RWPE2 (cell line): ENCODE measurements around the gene GAL3ST3.
"Not testable (repeated sequence)": the region's sequence is repeated elsewhere in the genome, so short reads cannot be mapped to it uniquely, and the experiment has no call there.

Source experiments
- ATAC-seq: fragments of 200-7000 bp; cut with Tn5 transposase; 3 replicates; pipeline ENCODE4 v1.9.1; 2021; ENCODE audit warnings: low read depth
- DNase-seq: peaks from one replicate; pipeline ENCODE4 v3.0.0-alpha.2; 2020; ENCODE audit warnings: low spot score
- H3K27ac ChIP-seq: fragments of 450-650 bp; 2 replicates; pipeline ENCODE4 v1.5.1; 2017; ENCODE audit warnings: mild to moderate bottlenecking; ENCODE audit not compliant: poor library complexity, severe bottlenecking
- H3K27me3 ChIP-seq: fragments of 250-450 bp; sonication (Bioruptor Pico); 2 replicates; pipeline ENCODE4 v1.5.1; 2021; ENCODE audit warnings: mild to moderate bottlenecking, moderate library complexity; ENCODE audit not compliant: insufficient read depth, poor library complexity, severe bottlenecking
- H3K36me3 ChIP-seq: fragments of 250-450 bp; sonication (Bioruptor Pico); 2 replicates; pipeline ENCODE4 v1.5.1; 2020; ENCODE audit warnings: low read depth, mild to moderate bottlenecking, moderate library complexity
- H3K4me1 ChIP-seq: fragments of 250-450 bp; sonication (Bioruptor Pico); 2 replicates; pipeline ENCODE4 v1.5.1; 2021; ENCODE audit warnings: mild to moderate bottlenecking, moderate library complexity; ENCODE audit not compliant: insufficient read depth, poor library complexity, severe bottlenecking
- H3K4me3 ChIP-seq: fragments of 250-450 bp; sonication (Bioruptor Pico); 2 replicates; pipeline ENCODE4 v1.5.1; 2021; ENCODE audit warnings: mild to moderate bottlenecking, moderate library complexity; ENCODE audit not compliant: severe bottlenecking
- H3K9me3 ChIP-seq: fragments of 250-450 bp; sonication (Bioruptor Pico); 2 replicates; pipeline ENCODE4 v1.5.1; 2021; ENCODE audit warnings: mild to moderate bottlenecking, moderate library complexity; ENCODE audit not compliant: severe bottlenecking
- TF ChIP-seq, protein P1 (sequence below): fragments of 450-650 bp; IDR thresholded peaks from one replicate; pipeline ENCODE4 v1.5.1; 2017; ENCODE audit warnings: mild to moderate bottlenecking, moderate library complexity; ENCODE audit not compliant: poor library complexity, severe bottlenecking

Gene GAL3ST3, protein sequence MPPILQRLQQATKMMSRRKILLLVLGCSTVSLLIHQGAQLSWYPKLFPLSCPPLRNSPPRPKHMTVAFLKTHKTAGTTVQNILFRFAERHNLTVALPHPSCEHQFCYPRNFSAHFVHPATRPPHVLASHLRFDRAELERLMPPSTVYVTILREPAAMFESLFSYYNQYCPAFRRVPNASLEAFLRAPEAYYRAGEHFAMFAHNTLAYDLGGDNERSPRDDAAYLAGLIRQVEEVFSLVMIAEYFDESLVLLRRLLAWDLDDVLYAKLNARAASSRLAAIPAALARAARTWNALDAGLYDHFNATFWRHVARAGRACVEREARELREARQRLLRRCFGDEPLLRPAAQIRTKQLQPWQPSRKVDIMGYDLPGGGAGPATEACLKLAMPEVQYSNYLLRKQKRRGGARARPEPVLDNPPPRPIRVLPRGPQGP

DNA sequence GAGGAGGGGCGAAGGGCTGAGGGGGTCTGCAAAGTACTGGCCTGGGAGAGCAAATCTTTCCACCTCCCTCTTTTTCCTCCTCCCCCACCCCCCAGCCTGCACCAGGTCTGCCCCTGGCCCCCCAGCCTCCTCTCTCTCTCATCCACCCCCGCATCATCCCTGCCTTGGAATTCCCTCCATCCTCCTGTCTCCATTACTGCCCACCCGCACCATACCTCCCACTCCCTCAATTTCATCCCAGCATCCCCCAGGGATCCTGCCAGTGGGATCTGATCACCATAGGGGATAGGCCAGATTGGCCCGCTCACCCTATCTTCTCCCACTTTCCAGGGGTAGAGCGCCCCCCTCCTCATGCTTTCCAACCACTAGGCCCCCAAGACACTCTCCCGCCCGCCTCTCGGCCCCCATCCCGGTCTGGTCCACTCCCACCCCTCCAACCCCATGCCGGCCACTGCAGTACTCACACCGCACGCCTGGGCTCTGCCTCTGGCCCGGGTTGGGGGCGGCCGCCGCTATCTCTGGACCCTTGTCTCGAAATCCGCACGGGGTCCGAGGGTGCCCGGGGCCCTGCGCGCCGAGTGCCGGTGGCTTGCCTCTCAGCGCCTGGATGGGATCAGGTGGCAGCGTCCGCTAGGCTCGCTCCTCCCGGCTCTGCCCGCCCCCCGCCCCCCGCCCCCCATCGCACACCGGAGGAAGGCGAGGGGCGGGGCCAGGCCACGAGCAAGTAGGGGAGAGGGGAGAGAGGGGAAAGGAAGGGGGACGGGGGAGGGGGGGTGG lies at the start of gene GAL3ST3:
GAL3ST3 (minus strand) TSS at position 615 of the 777 bp plus-strand sequence. CDS start 3,746 bp downstream, outside the sequence.
- Histone ChIP-seq H3K4me1 (peaks cover 14% of the 10 kb centered on the region), H3K4me3 (no peak within 1 kb of the TSS), H3K36me3 (peaks cover 12% of the 10 kb centered on the region), H3K9me3 (no peaks in the 10 kb centered on the region), H3K27ac (no peak within 1 kb of the TSS), H3K27me3 (no peaks in the 10 kb centered on the region)
- DNase-seq (no peak), ATAC-seq (no peak)
- TF ChIP-seq, protein P1, sequence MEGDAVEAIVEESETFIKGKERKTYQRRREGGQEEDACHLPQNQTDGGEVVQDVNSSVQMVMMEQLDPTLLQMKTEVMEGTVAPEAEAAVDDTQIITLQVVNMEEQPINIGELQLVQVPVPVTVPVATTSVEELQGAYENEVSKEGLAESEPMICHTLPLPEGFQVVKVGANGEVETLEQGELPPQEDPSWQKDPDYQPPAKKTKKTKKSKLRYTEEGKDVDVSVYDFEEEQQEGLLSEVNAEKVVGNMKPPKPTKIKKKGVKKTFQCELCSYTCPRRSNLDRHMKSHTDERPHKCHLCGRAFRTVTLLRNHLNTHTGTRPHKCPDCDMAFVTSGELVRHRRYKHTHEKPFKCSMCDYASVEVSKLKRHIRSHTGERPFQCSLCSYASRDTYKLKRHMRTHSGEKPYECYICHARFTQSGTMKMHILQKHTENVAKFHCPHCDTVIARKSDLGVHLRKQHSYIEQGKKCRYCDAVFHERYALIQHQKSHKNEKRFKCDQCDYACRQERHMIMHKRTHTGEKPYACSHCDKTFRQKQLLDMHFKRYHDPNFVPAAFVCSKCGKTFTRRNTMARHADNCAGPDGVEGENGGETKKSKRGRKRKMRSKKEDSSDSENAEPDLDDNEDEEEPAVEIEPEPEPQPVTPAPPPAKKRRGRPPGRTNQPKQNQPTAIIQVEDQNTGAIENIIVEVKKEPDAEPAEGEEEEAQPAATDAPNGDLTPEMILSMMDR = no peak

DNA sequence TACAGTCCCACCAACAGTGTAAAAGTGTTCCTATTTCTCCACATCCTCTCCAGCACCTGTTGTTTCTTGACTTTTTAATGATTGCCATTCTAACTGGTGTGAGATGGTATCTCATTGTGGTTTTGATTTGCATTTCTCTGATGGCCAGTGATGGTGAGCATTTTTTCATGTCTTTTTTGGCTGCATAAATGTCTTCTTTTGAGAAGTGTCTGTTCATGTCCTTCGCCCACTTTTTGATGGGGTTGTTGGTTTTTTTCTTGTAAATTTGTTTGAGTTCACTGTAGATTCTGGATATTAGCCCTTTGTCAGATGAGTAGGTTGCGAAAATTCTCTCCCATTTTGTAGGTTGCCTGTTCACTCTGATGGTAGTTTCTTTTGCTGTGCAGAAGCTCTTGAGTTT lies 43.2 kb upstream of the GAL3ST3 start:
- not testable (repeated sequence) for H3K4me1 ChIP-seq, H3K27me3 ChIP-seq, DNase-seq, ATAC-seq, H3K27ac ChIP-seq, H3K4me3 ChIP-seq, H3K9me3 ChIP-seq
- peaks cover 13% of the 10 kb centered on the region for H3K36me3 ChIP-seq

DNA sequence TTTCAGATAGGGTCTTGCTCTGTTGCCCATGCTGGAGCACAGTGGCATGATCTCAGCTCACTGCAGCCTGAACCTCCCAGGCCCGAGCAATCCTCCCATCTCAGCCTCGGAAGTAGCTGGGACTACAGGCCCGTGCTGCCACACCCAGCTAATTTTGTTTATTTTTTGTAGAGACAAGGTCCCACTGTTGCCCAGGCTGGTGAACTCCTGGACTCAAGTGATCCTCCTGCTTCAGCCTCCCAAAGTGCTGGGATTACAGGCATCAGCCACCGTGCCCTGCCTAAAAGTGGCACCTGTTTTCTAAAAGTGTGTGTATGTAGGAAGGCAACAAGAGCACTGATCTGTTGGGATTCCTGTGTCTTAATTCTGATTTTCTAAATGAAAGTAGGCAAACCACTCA lies 41.3 kb upstream of the GAL3ST3 start:
- Histone ChIP-seq H3K4me3 (no peak overlapping the region), H3K27ac (no peak overlapping the region), H3K9me3 (no peaks in the 10 kb centered on the region), H3K27me3 (no peaks in the 10 kb centered on the region), H3K4me1 (no peaks in the 10 kb centered on the region), H3K36me3 (peaks cover 13% of the 10 kb centered on the region)
- ATAC-seq = no peak
- TF ChIP-seq, protein P1 = no peak
- no peak for DNase-seq

DNA sequence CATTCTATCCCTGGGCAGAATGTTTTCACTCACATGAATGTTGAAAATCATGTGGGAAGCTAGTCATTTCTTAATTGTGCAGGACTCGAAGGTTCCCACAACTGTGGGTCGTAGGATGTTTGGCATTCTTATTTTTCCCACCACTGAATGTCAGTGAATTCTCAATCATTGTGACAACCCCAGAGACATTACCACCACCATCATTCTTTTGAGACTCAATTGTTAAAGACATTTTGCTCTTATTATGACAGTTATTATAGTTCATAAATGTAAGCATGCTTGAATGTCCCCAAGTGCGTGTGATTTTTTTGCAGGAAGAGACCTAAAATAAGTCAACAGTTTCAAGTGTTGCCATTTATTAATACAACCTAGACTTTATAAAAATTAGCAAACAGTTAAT lies 40.1 kb upstream of the GAL3ST3 start:
- Histone ChIP-seq H3K4me3 (no peak overlapping the region), H3K9me3 (no peaks in the 10 kb centered on the region), H3K27ac (no peak overlapping the region), H3K36me3 (peaks cover 13% of the 10 kb centered on the region), H3K4me1 (no peaks in the 10 kb centered on the region), H3K27me3 (no peaks in the 10 kb centered on the region)
- DNase-seq = no peak
- ATAC-seq = no peak
- TF ChIP-seq, protein P1 = no peak

DNA sequence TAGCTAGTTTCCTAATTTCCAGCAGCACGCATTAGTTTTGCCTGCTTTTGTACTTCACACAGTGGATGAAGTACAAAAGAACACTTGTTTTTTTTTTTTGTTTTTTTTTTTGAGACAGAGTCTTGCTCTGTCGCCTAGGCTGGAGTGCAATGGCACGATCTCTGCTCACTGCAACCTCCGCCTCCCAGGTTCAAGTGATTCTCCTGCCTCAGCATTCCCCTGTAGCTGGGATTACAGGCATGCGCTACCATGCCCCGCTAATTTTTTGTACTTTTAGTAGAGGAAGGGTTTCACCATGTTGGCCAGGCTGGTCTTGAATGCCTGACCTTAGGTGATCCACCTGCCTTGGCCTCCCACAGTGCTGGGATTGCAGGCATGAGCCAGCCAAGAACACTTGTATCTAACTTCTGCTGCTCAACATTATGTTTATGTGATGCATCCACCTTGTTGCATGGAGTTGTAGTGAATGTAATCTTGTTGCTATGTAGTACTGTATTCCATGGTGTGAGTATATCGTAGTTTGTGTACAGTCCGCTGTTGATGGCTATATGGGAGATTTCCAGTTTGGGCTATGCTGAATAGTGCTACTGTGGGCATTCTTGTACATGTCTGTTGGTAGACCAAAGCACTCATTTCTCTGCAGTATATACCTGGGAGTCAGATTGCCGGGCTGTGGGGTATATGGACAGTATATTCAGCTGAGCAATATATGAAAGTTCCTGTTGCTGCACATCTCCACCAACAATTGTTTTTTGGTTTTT lies 38.4 kb upstream of the GAL3ST3 start:
- Histone ChIP-seq H3K9me3 (no peaks in the 10 kb centered on the region), H3K4me3 (no peak overlapping the region), H3K4me1 (peaks cover 12% of the 10 kb centered on the region), H3K27ac (no peak overlapping the region), H3K27me3 (no peaks in the 10 kb centered on the region), H3K36me3 (peaks cover 16% of the 10 kb centered on the region)
- TF ChIP-seq, protein P1 = no peak
- ATAC-seq (no peak), DNase-seq (no peak)
